Ectodermal cell (in vitro differentiated cells): ENCODE measurements around the gene AOAH.

Source experiments
- H3K27ac ChIP-seq: 2 replicates; pipeline ENCODE4 v1.7.0; 2013; ENCODE audit warnings: mild to moderate bottlenecking, low read depth, low read length; ENCODE audit not compliant: insufficient read depth, poor library complexity, severe bottlenecking
- H3K27me3 ChIP-seq: 2 replicates; pipeline ENCODE4 v1.7.0; 2013; ENCODE audit warnings: mild to moderate bottlenecking, low read length; ENCODE audit not compliant: insufficient read depth, control insufficient read depth, poor library complexity, severe bottlenecking
- H3K36me3 ChIP-seq: one replicate; pipeline ENCODE4 v1.7.0; 2013; ENCODE audit warnings: low read length; ENCODE audit not compliant: control insufficient read depth, insufficient read depth
- H3K4me1 ChIP-seq: one replicate; pipeline ENCODE4 v1.7.0; 2013; ENCODE audit warnings: low read length; ENCODE audit not compliant: control insufficient read depth, insufficient read depth
- H3K4me3 ChIP-seq: 2 replicates; pipeline ENCODE4 v1.7.0; 2013; ENCODE audit warnings: low read depth, low read length, control low read depth; ENCODE audit not compliant: insufficient read depth
- H3K9me3 ChIP-seq: 2 replicates; pipeline ENCODE4 v1.7.0; 2013; ENCODE audit warnings: mild to moderate bottlenecking, low read length, moderate library complexity; ENCODE audit not compliant: control insufficient read depth
- WGBS, 2 experiments: methylation state at CpG; one replicate each; pipeline ENCODE4 v1.1.7; 2013; ENCODE audit warnings: missing lambda C conversion rate in 2 of 2; 5-methylcytosine and 5-hydroxymethylcytosine counted together

Gene AOAH

GRCh38 chr7:36565792-36566356 is 158.4 kb downstream of the AOAH start:
- Histone ChIP-seq H3K27ac (no peak overlapping the region), H3K36me3 (no peaks in the 10 kb centered on the region), H3K27me3 (no peaks in the 10 kb centered on the region), H3K4me1 (no peaks in the 10 kb centered on the region), H3K9me3 (no peaks in the 10 kb centered on the region), H3K4me3 (no peak overlapping the region)
- WGBS, 2 experiments, result 94 to 95% methylated on average over 3 to 5 of the region's 5 CpGs

- Histone ChIP-seq H3K36me3 (no peaks in the 10 kb centered on the region), H3K27me3 (no peaks in the 10 kb centered on the region), H3K4me1 (no peaks in the 10 kb centered on the region), H3K27ac (no peak overlapping the region), H3K9me3 (no peaks in the 10 kb centered on the region), H3K4me3 (no peak overlapping the region)
- 92 to 93% methylated on average over 2 of the region's 2 CpGs for WGBS, 2 experiments
Observed at GRCh38 chr7:36564489-36564888, 159.8 kb downstream of the AOAH start.

- Histone ChIP-seq H3K4me1 (no peaks in the 10 kb centered on the region), H3K27me3 (no peaks in the 10 kb centered on the region), H3K4me3 (no peak overlapping the region), H3K9me3 (no peaks in the 10 kb centered on the region), H3K27ac (no peak overlapping the region), H3K36me3 (no peaks in the 10 kb centered on the region)
- 62 to 78% methylated on average over 1 of the region's 1 CpG for WGBS, 2 experiments
Observed at GRCh38 chr7:36563706-36564327, 160.5 kb downstream of the AOAH start.

- Histone ChIP-seq H3K27ac (no peak overlapping the region), H3K36me3 (no peaks in the 10 kb centered on the region), H3K9me3 (no peaks in the 10 kb centered on the region), H3K4me3 (no peak overlapping the region), H3K27me3 (no peaks in the 10 kb centered on the region), H3K4me1 (no peaks in the 10 kb centered on the region)
- WGBS, 2 experiments, result 97 to 100% methylated on average over 2 of the region's 2 CpGs
Observed at GRCh38 chr7:36562121-36562520, 162.2 kb downstream of the AOAH start.

- no peak overlapping the region for H3K27ac ChIP-seq
- no peak overlapping the region for H3K4me3 ChIP-seq
- H3K4me1 ChIP-seq, result no peaks in the 10 kb centered on the region
- no peaks in the 10 kb centered on the region for H3K27me3 ChIP-seq
- no peaks in the 10 kb centered on the region for H3K36me3 ChIP-seq
- no peaks in the 10 kb centered on the region for H3K9me3 ChIP-seq
- 87 to 90% methylated on average over 2 of the region's 2 CpGs for WGBS, 2 experiments
Observed at GRCh38 chr7:36549029-36549428, 175.3 kb downstream of the AOAH start.

GRCh38 chr7:36547416-36547815 is 176.9 kb downstream of the AOAH start:
- Histone ChIP-seq H3K9me3 (no peaks in the 10 kb centered on the region), H3K36me3 (no peaks in the 10 kb centered on the region), H3K4me1 (no peaks in the 10 kb centered on the region), H3K27me3 (no peaks in the 10 kb centered on the region), H3K4me3 (no peak overlapping the region), H3K27ac (no peak overlapping the region)
- 97% methylated on average over 5 of the region's 5 CpGs for WGBS, 2 experiments

GRCh38 chr7:36546331-36546730 is 178.0 kb downstream of the AOAH start:
- no peaks in the 10 kb centered on the region for H3K27me3 ChIP-seq
- no peaks in the 10 kb centered on the region for H3K36me3 ChIP-seq
- no peaks in the 10 kb centered on the region for H3K9me3 ChIP-seq
- WGBS, 2 experiments, result 89 to 91% methylated on average over 1 of the region's 1 CpG
- no peaks in the 10 kb centered on the region for H3K4me1 ChIP-seq
- H3K4me3 ChIP-seq, result no peak overlapping the region
- no peak overlapping the region for H3K27ac ChIP-seq

GRCh38 chr7:36545291-36545690 is 179.0 kb downstream of the AOAH start:
- WGBS, 2 experiments, result 55 to 69% methylated on average over 2 of the region's 2 CpGs
- Histone ChIP-seq H3K27ac (no peak overlapping the region), H3K27me3 (no peaks in the 10 kb centered on the region), H3K4me3 (no peak overlapping the region), H3K36me3 (no peaks in the 10 kb centered on the region), H3K9me3 (no peaks in the 10 kb centered on the region), H3K4me1 (no peaks in the 10 kb centered on the region)

- Histone ChIP-seq H3K27ac (no peak overlapping the region), H3K36me3 (no peaks in the 10 kb centered on the region), H3K27me3 (no peaks in the 10 kb centered on the region), H3K4me1 (no peaks in the 10 kb centered on the region), H3K9me3 (no peaks in the 10 kb centered on the region), H3K4me3 (no peak overlapping the region)
- WGBS, 2 experiments, result 84 to 85% methylated on average over 7 of the region's 7 CpGs
Observed at GRCh38 chr7:36538126-36538525, 186.2 kb downstream of the AOAH start.

GRCh38 chr7:36535866-36536664 is 188.2 kb downstream of the AOAH start:
- Histone ChIP-seq H3K9me3 (no peaks in the 10 kb centered on the region), H3K36me3 (no peaks in the 10 kb centered on the region), H3K27me3 (no peaks in the 10 kb centered on the region), H3K4me3 (no peak overlapping the region), H3K27ac (no peak overlapping the region), H3K4me1 (no peaks in the 10 kb centered on the region)
- WGBS, 2 experiments, result 93 to 94% methylated on average over 9 of the region's 9 CpGs
